Left lung (tissue), 10 donors: ENCODE measurements around the gene SIN3B. TPM values are rescaled to one million over a fixed set of nuclear protein-coding genes. Genes with fewer than 3 reads are reported as not detected.

Experiments used
- ATAC-seq: fragments of 200-7000 bp; cut with Tn5 transposase; one replicate; pipeline ENCODE4 v1.9.1; 2020; ENCODE audit warnings: moderate library complexity
- DNase-seq, 4 donors: peaks; one replicate each; pipeline ENCODE4 v3.0.0-alpha.2; 2013 to 2020
- H3K27ac ChIP-seq, 2 donors: fragments of 200-600 bp; sonication (generic) in 1 of 2; one replicate each; pipeline versions ENCODE4 v1.5.0 to v1.8.0; 2020 to 2021
- H3K27me3 ChIP-seq, 2 donors: fragments of 200-600 bp; sonication (generic) in 1 of 2; one replicate each; pipeline versions ENCODE4 v1.5.0 to v1.8.0; 2020 to 2021
- H3K36me3 ChIP-seq, 2 donors: fragments of 200-600 bp; sonication (generic) in 1 of 2; one replicate each; pipeline versions ENCODE4 v1.5.0 to v1.8.0; 2020 to 2021
- H3K4me1 ChIP-seq, 2 donors: fragments of 200-600 bp; one replicate each; pipeline ENCODE4 v1.8.0; 2021
- H3K4me3 ChIP-seq, 2 donors: fragments of 200-600 bp; sonication (generic) in 1 of 2; one replicate each; pipeline versions ENCODE4 v1.5.0 to v1.8.0; 2020 to 2021; ENCODE audit warnings: mild to moderate bottlenecking in 1 of 2
- H3K9me3 ChIP-seq, 2 donors: fragments of 200-600 bp; sonication (generic) in 1 of 2; one replicate each; pipeline versions ENCODE4 v1.5.0 to v1.8.0; 2020 to 2021
- intact Hi-C, 2 donors: fragments of 100-400 bp; cut with DNase I; formaldehyde crosslinking; loops; one replicate each; pipeline versions ENCODE4 v1.11.2 to v1.14.2; 2022
- polyA plus RNA-seq, 6 donors: library from polyadenylated mRNA; unstranded; fragments of 120-200 nt; gene quantifications; one replicate each; pipeline ENCODE4 v1.2.1, GENCODE V29; 2013; ENCODE audit not compliant: insufficient read length in 6 of 6
- total RNA-seq, 2 donors: library from RNA; stranded (reverse); fragmentation: NEBNext Ultra II Directional; extraction: Animal tissue kit (Norgen Biotek cat#: 25700); gene quantifications; one replicate each; pipeline ENCODE4 v1.2.1, GENCODE V29; 2021
- TF ChIP-seq, protein P1 (sequence below), 2 donors: fragments of 200-600 bp; sonication (generic) in 1 of 2; IDR thresholded peaks; one replicate each; pipeline versions ENCODE4 v1.5.0 to v1.8.0; 2021; ENCODE audit warnings: antibody characterized with exemption in 2 of 2
- donor health status: DM: no; HTN: yes; CAD: no.
- donor health status: DM: no; HTN: no; CAD: no.

Gene SIN3B
- total and polyA plus RNA-seq, 8 donors = 46.3 to 91.1 (median 69.5) TPM

DNA sequence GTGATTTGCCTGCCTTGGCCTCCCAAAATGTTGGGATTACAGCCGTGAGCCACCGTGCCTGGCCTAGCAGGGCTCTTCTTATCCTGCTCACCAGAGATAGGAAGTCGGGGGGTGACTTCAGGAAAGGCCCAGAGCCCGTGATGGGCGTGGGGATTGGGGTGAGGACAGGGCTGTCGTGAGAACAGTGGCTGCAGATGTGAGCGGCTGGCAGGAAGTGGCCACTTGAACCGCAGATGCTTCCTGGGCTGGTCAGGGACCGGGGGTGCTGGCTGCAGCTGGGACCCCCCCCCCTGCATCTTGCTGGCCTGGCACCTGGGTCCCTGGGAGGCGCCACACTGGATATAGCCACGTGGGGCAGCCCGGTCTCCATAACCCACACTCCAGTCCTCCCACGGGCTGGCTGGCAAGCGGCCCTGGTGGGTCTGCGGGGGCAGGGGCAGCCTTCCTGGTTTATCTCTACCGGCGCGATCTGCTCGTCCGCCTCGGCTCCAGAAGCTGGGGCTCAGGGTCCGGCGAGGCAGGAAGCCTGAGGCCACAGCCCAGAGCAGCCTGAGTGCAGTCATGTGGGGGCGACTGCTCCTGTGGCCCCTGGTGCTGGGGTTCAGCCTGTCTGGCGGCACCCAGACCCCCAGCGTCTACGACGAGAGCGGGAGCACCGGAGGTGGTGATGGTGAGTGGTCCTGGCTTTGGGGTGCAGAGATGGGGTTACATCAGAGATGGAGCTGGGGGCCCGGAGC lies 59.6 kb downstream of the SIN3B start, which contains the start of gene F2RL3:
F2RL3 (plus strand) TSS at position 371 of the 737 bp plus-strand sequence; CDS start at position 562, 191 bp downstream.
- H3K27me3 ChIP-seq = peaks cover 0 to 39% of the 10 kb centered on the region in 2 donors
- TF ChIP-seq, protein P1, sequence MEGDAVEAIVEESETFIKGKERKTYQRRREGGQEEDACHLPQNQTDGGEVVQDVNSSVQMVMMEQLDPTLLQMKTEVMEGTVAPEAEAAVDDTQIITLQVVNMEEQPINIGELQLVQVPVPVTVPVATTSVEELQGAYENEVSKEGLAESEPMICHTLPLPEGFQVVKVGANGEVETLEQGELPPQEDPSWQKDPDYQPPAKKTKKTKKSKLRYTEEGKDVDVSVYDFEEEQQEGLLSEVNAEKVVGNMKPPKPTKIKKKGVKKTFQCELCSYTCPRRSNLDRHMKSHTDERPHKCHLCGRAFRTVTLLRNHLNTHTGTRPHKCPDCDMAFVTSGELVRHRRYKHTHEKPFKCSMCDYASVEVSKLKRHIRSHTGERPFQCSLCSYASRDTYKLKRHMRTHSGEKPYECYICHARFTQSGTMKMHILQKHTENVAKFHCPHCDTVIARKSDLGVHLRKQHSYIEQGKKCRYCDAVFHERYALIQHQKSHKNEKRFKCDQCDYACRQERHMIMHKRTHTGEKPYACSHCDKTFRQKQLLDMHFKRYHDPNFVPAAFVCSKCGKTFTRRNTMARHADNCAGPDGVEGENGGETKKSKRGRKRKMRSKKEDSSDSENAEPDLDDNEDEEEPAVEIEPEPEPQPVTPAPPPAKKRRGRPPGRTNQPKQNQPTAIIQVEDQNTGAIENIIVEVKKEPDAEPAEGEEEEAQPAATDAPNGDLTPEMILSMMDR (IDR thresholded peaks at IDR 0.05) = no peak
- peak within 1 kb of the TSS; percentile 48 to 80 for H3K27ac ChIP-seq
- DNase-seq (peak in 2 of 4 donors; percentile 59 to 75), ATAC-seq (peak; percentile 6)
- no peaks in the 10 kb centered on the region for H3K36me3 ChIP-seq
- intact Hi-C loops = no loop called here
- peaks cover 0 to 37% of the 10 kb centered on the region in 2 donors for H3K4me1 ChIP-seq
- H3K9me3 ChIP-seq = no peaks in the 10 kb centered on the region
- peak within 1 kb of the TSS in 1 of 2 donors; percentile 37 for H3K4me3 ChIP-seq

DNA sequence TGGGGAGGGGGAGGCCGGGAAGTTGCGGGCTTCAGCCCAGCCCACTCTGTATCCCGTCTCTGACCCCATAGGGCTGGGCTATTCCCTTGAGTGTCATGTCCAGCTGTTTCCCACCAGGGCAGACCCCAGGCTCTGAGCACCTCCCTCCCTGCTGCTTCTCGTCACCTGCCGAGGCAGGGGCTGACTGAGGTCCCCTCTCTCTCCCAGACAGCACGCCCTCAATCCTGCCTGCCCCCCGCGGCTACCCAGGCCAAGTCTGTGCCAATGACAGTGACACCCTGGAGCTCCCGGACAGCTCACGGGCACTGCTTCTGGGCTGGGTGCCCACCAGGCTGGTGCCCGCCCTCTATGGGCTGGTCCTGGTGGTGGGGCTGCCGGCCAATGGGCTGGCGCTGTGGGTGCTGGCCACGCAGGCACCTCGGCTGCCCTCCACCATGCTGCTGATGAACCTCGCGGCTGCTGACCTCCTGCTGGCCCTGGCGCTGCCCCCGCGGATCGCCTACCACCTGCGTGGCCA lies 60.2 kb downstream of the SIN3B start:
- intact Hi-C loops = no loop called here
- H3K27me3 ChIP-seq = peaks cover 0 to 43% of the 10 kb centered on the region in 2 donors
- DNase-seq (no peak), ATAC-seq (no peak)
- no peaks in the 10 kb centered on the region for H3K9me3 ChIP-seq
- TF ChIP-seq, protein P1 (IDR thresholded peaks at IDR 0.05) = no peak
- H3K4me3 ChIP-seq = peak overlapping the region in 1 of 2 donors; percentile 37
- H3K4me1 ChIP-seq = peaks cover 0 to 39% of the 10 kb centered on the region in 2 donors
- peak overlapping the region; percentile 48 to 80 for H3K27ac ChIP-seq
- no peaks in the 10 kb centered on the region for H3K36me3 ChIP-seq

GRCh38 chr19:16889883-16890460 lies 60.8 kb downstream of the SIN3B start:
- H3K27ac ChIP-seq = peak overlapping the region; percentile 48 to 80
- H3K4me1 ChIP-seq = peaks cover 0 to 39% of the 10 kb centered on the region in 2 donors
- peaks cover 0 to 43% of the 10 kb centered on the region in 2 donors for H3K27me3 ChIP-seq
- ATAC-seq (no peak), DNase-seq (no peak)
- TF ChIP-seq, protein P1 (IDR thresholded peaks at IDR 0.05) = no peak
- no peaks in the 10 kb centered on the region for H3K36me3 ChIP-seq
- H3K4me3 ChIP-seq = peak overlapping the region in 1 of 2 donors; percentile 37
- no peaks in the 10 kb centered on the region for H3K9me3 ChIP-seq
- intact Hi-C loops = no loop called here

DNA sequence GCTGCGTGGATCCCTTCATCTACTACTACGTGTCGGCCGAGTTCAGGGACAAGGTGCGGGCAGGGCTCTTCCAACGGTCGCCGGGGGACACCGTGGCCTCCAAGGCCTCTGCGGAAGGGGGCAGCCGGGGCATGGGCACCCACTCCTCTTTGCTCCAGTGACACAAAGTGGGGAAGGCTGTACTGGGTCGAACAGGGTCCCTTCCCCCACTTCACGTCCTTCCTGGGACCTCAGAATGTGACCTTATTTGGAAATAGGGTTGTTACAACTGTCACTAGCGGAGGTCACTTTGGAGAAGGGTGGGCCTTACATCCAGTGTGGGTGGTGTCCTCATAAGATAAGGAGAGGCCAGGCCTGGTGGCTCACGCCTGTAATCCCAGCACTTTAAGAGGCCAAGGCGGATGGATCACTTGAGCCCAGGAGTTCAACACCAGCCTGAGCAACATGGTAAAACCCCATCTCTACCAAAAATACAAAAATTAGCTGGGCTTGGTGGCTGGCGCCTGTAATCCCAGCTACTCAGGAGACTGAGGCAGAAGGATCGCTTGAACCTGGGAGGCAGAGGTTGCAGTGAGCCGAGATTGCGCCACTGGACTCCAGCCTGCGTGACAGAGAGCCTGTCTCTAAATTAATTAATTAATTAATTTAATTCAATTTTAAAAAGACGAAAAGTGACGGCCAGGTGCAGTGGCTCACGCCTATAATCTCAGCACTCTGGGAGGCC lies 61.4 kb downstream of the SIN3B start:
- Histone ChIP-seq H3K9me3 (no peaks in the 10 kb centered on the region), H3K36me3 (no peaks in the 10 kb centered on the region), H3K27me3 (peaks cover 0 to 49% of the 10 kb centered on the region in 2 donors), H3K4me3 (peak overlapping the region in 1 of 2 donors; percentile 37), H3K27ac (peak overlapping the region in 1 of 2 donors; percentile 80), H3K4me1 (peaks cover 0 to 39% of the 10 kb centered on the region in 2 donors)
- no peak for DNase-seq
- TF ChIP-seq, protein P1 (IDR thresholded peaks at IDR 0.05) = no peak
- ATAC-seq = no peak
- intact Hi-C loops = no loop called here
